ENCODE data around the gene ZIC4.

The ZIC4 gene

GRCh38 chr3:147409143-147410115 lies 3.1 kb upstream of the ZIC4 start, which contains the start of gene ZIC1:
Gene ZIC1 (plus strand): TSS chr3:147409365. CDS start chr3:147410113, 748 bp downstream.
- H3K36me3 ChIP-seq (ENCODE audit: insufficient read depth, low read length) = peaks cover 14% of the 10 kb centered on the region
- H3K27me3 ChIP-seq (ENCODE audit: control insufficient read depth, insufficient read depth, low read length) = no peaks in the 10 kb centered on the region
- peak within 1 kb of the TSS; percentile 88 for H3K4me3 ChIP-seq (ENCODE audit: low read length)
- H3K4me2 ChIP-seq (ENCODE audit: low read length) = peak within 1 kb of the TSS; percentile 92
- H3K4me1 ChIP-seq (ENCODE audit: control insufficient read depth, insufficient read depth, low read length) = peaks cover 8% of the 10 kb centered on the region
- H3K9ac ChIP-seq (ENCODE audit: low read depth, low read length) = peak within 1 kb of the TSS; percentile 90
- no peaks in the 10 kb centered on the region for H3K9me3 ChIP-seq (replicated peaks; ENCODE audit: low read length)

GRCh38 chr3:147408188-147409100 lies 2.1 kb upstream of the ZIC4 start:
- H3K4me3 ChIP-seq (ENCODE audit: low read length) = peak overlapping the region; percentile 88
- peaks cover 8% of the 10 kb centered on the region for H3K4me1 ChIP-seq (ENCODE audit: control insufficient read depth, insufficient read depth, low read length)
- H3K4me2 ChIP-seq (ENCODE audit: low read length) = peak overlapping the region; percentile 92
- H3K27me3 ChIP-seq (ENCODE audit: control insufficient read depth, insufficient read depth, low read length) = no peaks in the 10 kb centered on the region
- H3K9ac ChIP-seq (ENCODE audit: low read depth, low read length) = peak overlapping the region; percentile 81
- H3K36me3 ChIP-seq (ENCODE audit: insufficient read depth, low read length) = peaks cover 11% of the 10 kb centered on the region
- no peaks in the 10 kb centered on the region for H3K9me3 ChIP-seq (replicated peaks; ENCODE audit: low read length)

- H3K9ac ChIP-seq (ENCODE audit: low read depth, low read length) = no peak overlapping the region
- H3K4me1 ChIP-seq (ENCODE audit: control insufficient read depth, insufficient read depth, low read length) = peaks cover 8% of the 10 kb centered on the region
- H3K4me3 ChIP-seq (ENCODE audit: low read length) = no peak overlapping the region
- H3K9me3 ChIP-seq (replicated peaks; ENCODE audit: low read length) = no peaks in the 10 kb centered on the region
- H3K4me2 ChIP-seq (ENCODE audit: low read length) = peak overlapping the region; percentile 92
- H3K27me3 ChIP-seq (ENCODE audit: control insufficient read depth, insufficient read depth, low read length) = no peaks in the 10 kb centered on the region
- peaks cover 3% of the 10 kb centered on the region for H3K36me3 ChIP-seq (ENCODE audit: insufficient read depth, low read length)
Measured at GRCh38 chr3:147407498-147408187, 1.3 kb upstream of the ZIC4 start.

GRCh38 chr3:147407114-147407497 lies 763 bp upstream of the ZIC4 start:
- no peaks in the 10 kb centered on the region for H3K27me3 ChIP-seq (ENCODE audit: control insufficient read depth, insufficient read depth, low read length)
- no peak overlapping the region for H3K4me3 ChIP-seq (ENCODE audit: low read length)
- H3K4me1 ChIP-seq (ENCODE audit: control insufficient read depth, insufficient read depth, low read length) = peaks cover 4% of the 10 kb centered on the region
- H3K4me2 ChIP-seq (ENCODE audit: low read length) = peak overlapping the region; percentile 92
- H3K36me3 ChIP-seq (ENCODE audit: insufficient read depth, low read length) = no peaks in the 10 kb centered on the region
- H3K9ac ChIP-seq (ENCODE audit: low read depth, low read length) = no peak overlapping the region
- H3K9me3 ChIP-seq (replicated peaks; ENCODE audit: low read length) = no peaks in the 10 kb centered on the region

- Histone ChIP-seq H3K9me3 (replicated peaks; ENCODE audit: low read length) (no peaks in the 10 kb centered on the region), H3K4me3 (ENCODE audit: low read length) (no peak overlapping the region), H3K4me1 (ENCODE audit: control insufficient read depth, insufficient read depth, low read length) (peaks cover 4% of the 10 kb centered on the region), H3K4me2 (ENCODE audit: low read length) (no peak overlapping the region), H3K27me3 (ENCODE audit: control insufficient read depth, insufficient read depth, low read length) (no peaks in the 10 kb centered on the region), H3K9ac (ENCODE audit: low read depth, low read length) (no peak overlapping the region), H3K36me3 (ENCODE audit: insufficient read depth, low read length) (no peaks in the 10 kb centered on the region)
Measured at GRCh38 chr3:147405231-147406027, 914 bp downstream of the ZIC4 start.

GRCh38 chr3:147404800-147405230 lies 1.5 kb downstream of the ZIC4 start:
- Histone ChIP-seq H3K4me1 (ENCODE audit: control insufficient read depth, insufficient read depth, low read length) (peaks cover 4% of the 10 kb centered on the region), H3K36me3 (ENCODE audit: insufficient read depth, low read length) (no peaks in the 10 kb centered on the region), H3K9me3 (replicated peaks; ENCODE audit: low read length) (no peaks in the 10 kb centered on the region), H3K27me3 (ENCODE audit: control insufficient read depth, insufficient read depth, low read length) (no peaks in the 10 kb centered on the region), H3K9ac (ENCODE audit: low read depth, low read length) (no peak overlapping the region), H3K4me2 (ENCODE audit: low read length) (no peak overlapping the region), H3K4me3 (ENCODE audit: low read length) (no peak overlapping the region)

- no peaks in the 10 kb centered on the region for H3K9me3 ChIP-seq (replicated peaks; ENCODE audit: low read length)
- no peak overlapping the region for H3K4me2 ChIP-seq (ENCODE audit: low read length)
- H3K4me1 ChIP-seq (ENCODE audit: control insufficient read depth, insufficient read depth, low read length) = peaks cover 4% of the 10 kb centered on the region
- H3K27me3 ChIP-seq (ENCODE audit: control insufficient read depth, insufficient read depth, low read length) = no peaks in the 10 kb centered on the region
- no peak overlapping the region for H3K4me3 ChIP-seq (ENCODE audit: low read length)
- no peaks in the 10 kb centered on the region for H3K36me3 ChIP-seq (ENCODE audit: insufficient read depth, low read length)
- H3K9ac ChIP-seq (ENCODE audit: low read depth, low read length) = no peak overlapping the region
Measured at GRCh38 chr3:147404000-147404799, 2.1 kb downstream of the ZIC4 start.

- Histone ChIP-seq H3K4me3 (ENCODE audit: low read length) (no peak overlapping the region), H3K27me3 (ENCODE audit: control insufficient read depth, insufficient read depth, low read length) (no peaks in the 10 kb centered on the region), H3K4me1 (ENCODE audit: control insufficient read depth, insufficient read depth, low read length) (peaks cover 4% of the 10 kb centered on the region), H3K36me3 (ENCODE audit: insufficient read depth, low read length) (no peaks in the 10 kb centered on the region), H3K4me2 (ENCODE audit: low read length) (no peak overlapping the region), H3K9ac (ENCODE audit: low read depth, low read length) (no peak overlapping the region), H3K9me3 (replicated peaks; ENCODE audit: low read length) (no peaks in the 10 kb centered on the region)
Measured at GRCh38 chr3:147403511-147403910, 2.8 kb downstream of the ZIC4 start.

- Histone ChIP-seq H3K9me3 (replicated peaks; ENCODE audit: low read length) (no peaks in the 10 kb centered on the region), H3K4me2 (ENCODE audit: low read length) (no peak overlapping the region), H3K4me3 (ENCODE audit: low read length) (no peak overlapping the region), H3K36me3 (ENCODE audit: insufficient read depth, low read length) (no peaks in the 10 kb centered on the region), H3K9ac (ENCODE audit: low read depth, low read length) (no peak overlapping the region), H3K27me3 (ENCODE audit: control insufficient read depth, insufficient read depth, low read length) (no peaks in the 10 kb centered on the region), H3K4me1 (ENCODE audit: control insufficient read depth, insufficient read depth, low read length) (no peaks in the 10 kb centered on the region)
Measured at GRCh38 chr3:147402159-147402558, 4.2 kb downstream of the ZIC4 start.

- Histone ChIP-seq H3K4me3 (ENCODE audit: low read length) (no peak overlapping the region), H3K9ac (ENCODE audit: low read depth, low read length) (no peak overlapping the region), H3K9me3 (replicated peaks; ENCODE audit: low read length) (no peaks in the 10 kb centered on the region), H3K27me3 (ENCODE audit: control insufficient read depth, insufficient read depth, low read length) (no peaks in the 10 kb centered on the region), H3K36me3 (ENCODE audit: insufficient read depth, low read length) (no peaks in the 10 kb centered on the region), H3K4me1 (ENCODE audit: control insufficient read depth, insufficient read depth, low read length) (no peaks in the 10 kb centered on the region), H3K4me2 (ENCODE audit: low read length) (no peak overlapping the region)
Measured at GRCh38 chr3:147401421-147401820, 4.9 kb downstream of the ZIC4 start.
